HG03460 (cell line): Measurements from ENCODE around the gene MRPL1.
"Not testable (repeated sequence)": the region's sequence is repeated elsewhere in the genome, so short reads cannot be mapped to it uniquely, and the experiment has no call there.

ENCODE experiments used
- ATAC-seq: cut with Tn5 transposase; IDR thresholded peaks from one replicate; pipeline ENCODE4 v1.9.1; 2021; ENCODE audit not compliant: unreplicated experiment

The MRPL1 gene

DNA sequence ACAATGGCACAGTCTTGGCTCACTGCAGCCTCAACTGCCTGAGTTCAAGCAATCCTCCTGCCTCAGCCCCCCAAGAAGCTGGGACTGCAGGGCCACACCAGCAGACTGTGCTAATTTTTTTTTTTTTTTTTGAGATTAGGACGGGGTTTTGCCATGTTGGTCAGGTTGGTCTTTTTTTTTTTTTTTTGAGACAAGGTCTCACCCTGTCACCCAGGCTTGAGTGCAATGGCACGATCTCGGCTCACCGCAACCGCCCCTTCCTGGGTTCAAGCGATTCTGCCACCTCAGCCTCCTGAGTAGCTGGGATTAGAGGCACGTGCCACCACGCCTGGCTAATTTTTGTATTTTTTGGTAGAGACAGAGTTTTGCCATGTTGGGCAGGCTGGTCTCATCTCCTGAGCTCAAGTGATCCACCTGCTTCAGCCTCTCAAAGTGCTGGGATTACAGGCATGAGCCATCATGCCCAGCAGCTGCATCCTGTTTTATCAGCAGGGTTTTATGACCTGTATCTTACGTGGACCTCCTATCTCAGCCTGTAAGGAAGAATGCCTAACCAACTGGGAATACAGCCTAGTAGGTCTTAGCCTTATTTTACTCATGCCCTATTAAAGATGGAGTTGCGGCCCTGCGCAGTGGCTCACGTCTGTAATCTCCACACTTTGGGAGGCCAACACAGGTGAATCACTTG, 13.2 kb upstream of the MRPL1 start:
- no peak for ATAC-seq

DNA sequence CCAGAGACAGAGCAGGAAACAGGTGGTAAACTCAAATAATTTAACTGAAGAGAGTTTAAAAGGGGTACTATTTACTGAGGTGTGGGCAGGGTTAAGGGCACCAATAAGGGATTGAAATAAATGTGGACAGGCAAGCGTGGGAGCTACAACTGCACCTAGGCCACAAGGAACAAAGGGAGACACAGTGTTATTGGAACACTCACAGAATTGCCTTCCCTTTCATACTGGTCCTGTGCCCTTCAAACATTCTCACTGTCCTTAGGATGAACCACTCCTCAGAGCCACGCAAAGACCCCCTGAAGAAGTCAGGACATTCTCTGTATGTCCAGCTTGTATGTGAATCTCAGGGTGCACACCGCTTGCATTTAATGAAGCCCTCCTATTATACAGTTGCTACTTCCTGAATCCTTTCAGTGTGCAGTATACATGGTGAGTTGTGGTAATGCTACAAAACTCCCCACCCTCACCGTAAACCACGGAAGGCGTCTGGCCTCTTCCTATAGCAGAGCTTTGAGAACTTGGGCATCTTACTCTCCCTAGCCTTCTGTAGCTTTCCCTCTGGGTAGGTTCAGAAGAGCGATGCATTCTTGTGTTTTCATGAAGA, 9.6 kb upstream of the MRPL1 start:
- peak; percentile 88 for ATAC-seq

DNA sequence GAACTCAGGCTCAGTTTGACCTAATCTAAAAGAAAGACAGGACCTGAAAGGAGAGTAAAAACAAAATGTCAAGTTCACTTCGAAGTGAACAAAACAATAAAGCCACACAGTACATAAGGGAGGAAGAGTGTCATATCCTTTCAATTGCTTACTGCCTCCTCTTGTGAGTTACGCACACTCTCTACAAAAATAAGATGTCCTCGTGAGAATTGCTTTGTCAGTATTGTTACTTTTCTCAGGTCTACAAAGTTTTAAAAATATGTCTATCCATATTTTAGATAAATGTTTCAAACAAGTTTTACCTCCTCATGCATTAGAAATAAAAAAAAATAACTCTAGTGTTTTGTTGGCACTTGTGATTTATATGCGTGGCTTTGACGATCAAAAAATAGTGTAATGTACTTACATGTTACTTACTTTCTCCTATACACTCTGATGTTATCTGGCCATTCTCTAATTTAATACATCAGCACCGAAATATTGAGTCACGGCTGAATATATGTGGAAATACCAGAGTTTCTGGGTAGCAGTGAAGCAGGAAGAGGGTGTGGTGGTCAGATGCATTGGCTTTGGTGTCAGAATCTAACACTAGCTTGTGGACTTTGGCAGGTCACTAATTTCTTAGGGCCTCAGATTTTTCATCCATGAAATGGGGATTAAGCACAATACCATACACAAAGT, 8.1 kb upstream of the MRPL1 start:
- ATAC-seq: no peak

DNA sequence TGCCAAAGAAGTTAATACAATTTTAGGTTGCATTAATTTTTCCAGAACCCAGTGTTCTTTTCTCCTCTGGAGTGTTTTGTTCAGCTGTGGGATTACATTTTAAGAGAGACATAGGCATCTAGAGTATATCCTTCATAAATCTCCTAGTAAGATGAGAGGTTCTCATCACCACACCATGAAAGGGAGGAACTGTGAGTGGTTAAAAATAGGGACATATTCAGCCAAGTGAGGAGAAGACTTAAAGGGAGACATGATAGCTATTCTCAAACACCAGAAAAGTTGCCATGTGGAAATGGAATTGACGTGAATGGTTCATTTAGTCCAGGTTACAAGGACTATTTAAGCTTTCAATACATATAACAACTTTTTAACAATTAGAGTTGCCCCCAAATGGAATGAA, 6.5 kb upstream of the MRPL1 start:
- ATAC-seq: no peak

DNA sequence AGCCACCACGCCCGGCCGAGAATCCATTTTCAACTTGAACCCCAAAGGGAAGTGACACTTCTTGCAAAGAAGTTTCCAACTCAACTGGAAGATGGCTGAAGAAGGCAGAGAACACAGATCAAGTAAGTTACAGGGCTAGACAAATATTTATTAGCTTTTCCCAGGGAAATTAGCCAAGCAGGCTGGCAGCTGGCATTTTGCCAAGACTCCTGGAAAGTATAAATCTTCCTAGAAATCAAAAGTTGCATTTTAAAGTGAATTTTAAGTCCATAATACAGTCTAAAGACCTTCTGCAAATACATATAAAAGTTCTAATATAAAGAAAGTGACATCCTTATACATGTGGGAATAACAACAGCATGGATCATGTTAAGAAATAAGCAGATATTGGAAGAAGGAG, 3.4 kb upstream of the MRPL1 start:
- ATAC-seq: no peak

DNA sequence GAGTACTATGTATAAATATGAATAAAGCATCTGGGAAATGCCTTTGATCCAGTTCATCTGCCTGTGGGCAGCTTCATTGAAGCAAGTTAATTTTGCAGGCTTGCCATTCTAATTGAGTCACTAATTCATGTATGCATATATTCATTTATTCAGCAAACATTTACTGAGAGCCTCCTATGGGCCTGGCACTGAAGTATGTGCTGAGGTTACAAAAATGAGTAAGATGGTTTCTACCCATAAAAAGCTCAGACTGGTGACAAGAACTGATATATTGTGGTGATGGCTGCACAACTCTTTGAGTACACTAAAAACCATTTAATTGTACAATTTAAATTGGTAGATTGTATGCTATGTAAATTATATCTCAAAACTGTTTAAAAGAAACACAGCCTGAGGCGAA, 1.1 kb upstream of the MRPL1 start:
- ATAC-seq: no peak

DNA sequence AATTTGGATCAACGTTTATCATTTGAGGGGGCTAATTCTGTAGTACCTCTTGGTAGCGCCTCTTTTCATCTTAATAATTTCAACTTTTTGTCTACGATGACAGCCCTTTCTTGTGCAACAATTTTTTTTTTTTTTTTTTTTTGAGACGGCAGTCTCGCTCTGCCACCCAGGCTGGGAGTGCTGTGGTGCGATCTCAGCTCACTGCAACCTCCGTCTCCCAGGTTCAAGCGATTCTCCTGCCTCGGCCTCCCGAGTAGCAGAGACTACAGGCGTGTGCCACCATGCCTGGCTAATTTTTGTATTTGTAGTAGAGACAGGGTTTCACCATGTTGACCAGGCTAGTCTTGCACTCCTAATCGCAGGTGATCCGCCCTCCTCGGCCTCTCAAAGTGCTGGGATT, 711 bp downstream of the MRPL1 start:
- ATAC-seq: not testable (repeated sequence)

DNA sequence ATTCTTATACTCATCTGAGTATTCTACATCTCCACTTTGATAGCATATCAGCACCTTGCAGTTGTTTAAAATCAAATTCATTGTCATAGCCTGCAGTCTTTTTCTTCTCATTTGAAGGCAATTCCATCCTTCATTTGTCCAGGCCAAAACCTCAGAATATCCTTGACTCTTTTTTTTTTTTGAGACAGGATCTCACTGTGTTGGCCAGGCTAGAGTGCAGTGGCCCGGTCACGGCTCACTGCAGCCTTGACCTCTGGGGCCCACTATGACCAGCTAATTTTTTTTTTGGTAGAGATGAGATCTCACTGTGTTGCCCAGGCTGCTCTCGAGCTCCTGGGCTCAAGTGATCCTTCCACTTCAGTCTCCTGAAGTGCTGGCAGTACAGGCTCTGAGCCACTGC, 2.6 kb downstream of the MRPL1 start:
- ATAC-seq: no peak

DNA sequence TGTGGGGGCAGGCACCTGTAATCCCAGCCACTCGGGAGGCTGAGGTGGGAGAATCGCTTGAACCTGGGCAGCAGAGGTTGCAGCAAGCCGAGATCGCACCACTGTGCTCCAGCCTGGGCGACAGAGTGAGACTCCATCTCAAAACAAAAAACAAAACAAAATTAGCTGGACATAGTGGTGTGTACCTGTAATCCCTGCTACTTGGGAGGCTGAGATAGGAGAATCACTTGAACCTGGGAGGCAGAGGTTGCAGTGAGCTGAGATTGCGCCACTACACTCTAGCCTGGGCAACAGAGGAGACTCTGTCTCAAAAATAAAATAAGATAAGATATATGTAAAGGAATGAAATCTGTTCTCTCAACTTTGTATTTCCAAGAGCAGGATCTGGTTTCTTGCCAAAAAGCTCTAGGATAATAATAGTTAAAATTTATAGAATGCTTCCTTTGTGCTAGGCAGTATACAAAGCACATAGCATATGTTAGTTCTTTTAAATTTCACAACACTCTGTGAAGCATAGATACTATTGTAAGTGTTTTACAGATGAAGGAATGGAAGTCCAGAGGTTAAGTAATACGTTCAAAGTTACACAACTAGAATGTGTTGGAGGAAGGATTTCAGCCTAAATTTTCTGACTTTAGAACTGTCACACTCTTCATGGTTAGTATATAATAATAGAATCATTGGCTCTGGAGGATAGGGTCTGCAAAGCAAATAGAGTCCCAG, 10.3 kb downstream of the MRPL1 start:
- no peak for ATAC-seq

DNA sequence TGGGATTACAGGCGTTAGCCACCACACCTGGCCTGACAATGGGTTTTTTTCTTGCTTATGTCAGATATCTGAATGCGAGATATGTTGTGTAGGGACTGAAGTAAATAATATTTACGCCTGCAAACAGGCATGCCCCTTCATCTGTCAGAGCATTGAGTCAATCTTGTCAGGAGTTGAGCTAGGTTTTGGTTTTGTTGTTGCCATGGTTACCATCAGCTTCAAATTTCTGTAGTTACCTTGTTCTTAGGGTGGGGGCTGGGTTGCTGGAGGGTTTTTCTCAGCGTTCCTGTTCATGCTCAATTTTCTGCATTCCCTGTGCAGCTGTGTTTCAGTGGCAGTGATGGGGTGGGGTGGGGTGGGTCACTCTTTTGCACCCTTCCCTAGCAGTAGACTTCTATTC, 14.5 kb downstream of the MRPL1 start:
- ATAC-seq: no peak

DNA sequence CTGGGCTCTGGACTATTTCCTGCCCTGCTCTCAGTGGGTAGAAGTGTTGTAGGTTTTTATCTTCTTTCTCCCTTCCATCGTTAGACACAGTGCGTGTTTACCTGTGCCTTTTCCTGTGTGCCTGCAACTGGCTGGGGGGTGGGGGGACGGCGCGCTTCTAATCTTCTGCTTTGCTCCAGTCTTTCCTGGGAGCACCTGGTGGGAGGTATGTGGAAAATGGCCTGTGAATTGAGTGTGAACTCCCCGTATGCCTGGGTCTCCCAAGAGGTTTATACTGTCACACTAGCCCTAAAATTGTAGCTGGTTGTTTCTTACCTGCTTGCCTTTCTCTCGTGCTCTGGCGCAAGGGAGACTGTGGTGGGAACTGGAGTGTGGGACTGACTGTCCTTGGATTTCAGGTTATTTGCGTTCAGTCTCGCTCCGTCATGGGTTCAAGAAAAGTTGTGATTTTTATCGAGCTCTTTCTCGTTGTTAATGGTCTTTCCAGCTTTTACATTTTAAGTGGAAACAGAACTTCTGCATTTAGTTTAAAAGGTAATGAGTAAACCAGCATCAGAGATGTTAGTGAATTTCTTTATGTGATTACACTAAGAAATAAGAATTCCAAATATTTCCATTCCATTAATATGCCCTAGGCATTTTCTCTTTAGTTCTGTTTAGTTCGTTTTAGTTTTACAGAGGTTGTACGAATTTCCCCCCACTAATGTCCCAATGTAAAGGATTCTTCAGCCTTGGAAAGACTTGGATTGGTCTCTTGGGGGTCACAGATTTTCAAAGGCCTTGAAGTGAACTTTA, 15.3 kb downstream of the MRPL1 start:
- ATAC-seq: no peak

DNA sequence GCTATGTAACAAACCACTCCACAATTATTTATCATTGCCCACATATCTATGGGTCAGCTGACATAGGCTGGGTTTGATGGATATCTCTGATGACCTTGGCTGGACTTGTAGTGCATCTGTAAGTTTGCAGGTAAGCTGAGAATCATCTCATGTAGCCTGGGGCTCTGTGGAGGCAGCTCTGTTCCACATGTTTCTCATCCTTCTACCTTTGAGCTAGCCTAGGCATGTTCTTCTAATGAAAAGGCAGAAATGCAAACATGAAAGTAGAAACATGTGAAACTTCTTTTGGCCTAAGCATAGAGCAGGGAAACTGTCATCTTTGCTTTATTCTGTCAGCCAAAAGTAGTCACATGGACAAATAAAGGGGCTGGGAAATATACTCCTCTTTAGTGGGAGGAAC, 18.2 kb downstream of the MRPL1 start:
- no peak for ATAC-seq

DNA sequence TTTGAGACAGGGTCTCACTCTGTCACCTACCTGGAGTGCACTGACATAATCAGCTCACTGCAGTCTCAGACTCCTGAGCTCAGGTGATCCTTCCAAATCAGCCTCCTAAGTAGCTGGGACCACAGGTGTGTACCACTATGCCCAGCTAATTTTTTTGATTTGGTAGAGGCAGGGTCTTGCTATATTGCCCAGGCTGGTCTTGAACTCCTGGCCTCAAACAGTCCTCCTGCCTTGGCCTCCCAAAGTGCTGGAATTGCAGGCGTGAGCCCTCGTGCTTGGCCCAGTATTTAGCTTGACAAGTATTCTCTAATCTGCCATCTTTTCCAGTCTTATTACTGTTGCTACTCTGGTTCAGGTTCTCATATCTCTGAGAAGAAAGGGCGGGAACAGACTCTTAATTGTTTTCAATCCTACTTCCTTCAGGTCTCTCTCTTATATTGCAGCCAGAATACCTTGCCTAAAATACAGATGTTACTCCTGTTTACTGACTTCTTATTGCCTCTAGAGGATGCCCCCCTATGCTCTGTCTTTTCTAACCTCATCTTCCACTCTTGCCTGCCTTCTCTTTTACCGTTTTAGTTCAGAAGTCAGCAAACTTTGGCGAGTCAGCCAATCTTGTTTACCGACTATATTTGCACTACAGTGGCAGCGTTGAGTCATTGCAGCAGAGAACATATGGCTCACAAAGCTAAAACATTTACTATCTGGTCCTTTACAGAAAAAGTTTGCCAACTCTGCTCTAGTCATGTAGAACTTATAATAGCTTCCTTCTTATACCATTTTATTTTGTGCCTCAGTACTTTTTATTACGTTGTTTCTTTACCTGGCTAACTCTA, 19.0 kb downstream of the MRPL1 start:
- ATAC-seq: no peak

DNA sequence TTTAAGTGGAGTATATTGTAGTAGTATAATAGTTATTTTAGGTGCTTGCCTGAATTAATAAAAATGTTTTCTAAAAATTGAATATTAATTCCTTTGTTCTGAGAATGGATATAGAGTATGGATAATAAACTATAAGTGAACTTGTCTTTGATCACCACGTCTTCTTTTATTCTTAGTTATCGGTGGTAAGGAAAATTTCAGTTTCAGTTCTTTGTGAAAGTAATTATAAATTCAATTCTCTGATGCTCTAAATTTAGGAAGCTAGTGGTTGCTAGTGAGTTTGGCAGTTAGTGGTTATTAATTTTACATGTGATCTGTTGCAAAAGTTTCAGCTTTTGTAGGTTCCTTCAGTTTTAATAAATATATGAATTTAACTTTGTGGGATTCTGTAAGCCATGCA, 30.8 kb downstream of the MRPL1 start:
- no peak for ATAC-seq

DNA sequence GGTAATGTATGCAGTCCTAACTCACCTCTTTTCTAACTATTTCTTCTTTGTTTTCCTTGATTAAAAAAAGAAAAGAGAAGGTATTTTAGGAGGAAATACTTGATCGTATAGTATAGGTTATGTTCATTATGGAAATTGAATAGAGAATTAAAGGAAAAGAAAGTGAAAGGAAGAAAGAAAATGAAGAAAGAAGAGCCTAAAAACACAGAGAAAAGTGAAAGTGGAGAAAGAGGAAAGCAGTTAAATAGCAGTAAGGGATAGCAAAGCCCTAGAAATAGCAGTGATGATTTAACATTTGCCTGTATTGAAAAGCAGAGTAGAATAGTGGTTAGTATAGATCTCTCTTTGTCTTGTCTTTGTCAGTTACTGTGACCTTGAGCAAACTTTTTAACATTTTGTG, 37.0 kb downstream of the MRPL1 start:
- no peak for ATAC-seq

DNA sequence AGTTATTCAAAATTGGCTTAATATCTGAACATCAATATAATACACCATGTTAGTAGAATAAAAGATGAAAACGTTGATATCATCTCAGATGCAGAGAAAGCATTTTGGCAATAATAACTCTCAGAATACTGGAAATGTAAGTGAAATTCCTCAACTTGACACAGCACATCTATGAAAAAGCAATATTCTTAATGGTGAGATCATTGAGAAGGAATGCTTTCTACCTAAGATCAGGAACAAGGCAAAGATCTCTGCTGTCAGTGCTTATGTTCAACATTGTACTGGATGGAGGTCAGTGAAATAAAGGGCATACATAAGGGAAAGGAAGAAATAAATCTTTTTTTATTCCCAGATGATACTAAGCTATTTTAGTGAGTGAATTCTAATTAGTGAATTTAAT, 40.6 kb downstream of the MRPL1 start:
- no peak for ATAC-seq

DNA sequence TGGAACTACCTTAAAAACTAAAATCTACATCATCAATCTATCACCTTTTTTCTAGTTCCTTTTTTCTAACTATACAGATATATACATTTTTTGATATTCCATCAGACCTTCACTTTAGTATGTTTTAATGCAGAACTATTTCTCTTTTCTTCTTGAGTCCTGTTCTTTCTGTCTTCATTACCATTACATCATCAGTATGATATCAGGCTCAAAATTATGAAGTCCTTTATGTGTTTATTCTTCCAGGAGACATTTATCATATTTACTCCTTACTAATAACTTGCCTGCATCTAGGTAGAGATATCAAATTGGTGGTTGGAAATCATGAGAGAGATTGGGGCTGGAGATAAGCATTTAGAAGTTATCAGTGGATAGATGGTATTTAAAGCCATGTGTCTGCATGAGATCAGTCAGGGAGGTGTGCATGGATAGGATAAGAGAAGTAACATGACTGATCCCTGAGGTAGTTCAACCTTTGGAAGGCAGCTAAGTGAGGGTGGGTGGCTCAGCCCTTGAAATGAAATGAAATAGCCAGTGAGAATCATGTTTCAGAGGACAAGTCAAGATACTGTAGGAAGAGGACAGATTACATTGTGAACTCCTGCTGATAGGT, 43.1 kb downstream of the MRPL1 start:
- ATAC-seq: no peak

DNA sequence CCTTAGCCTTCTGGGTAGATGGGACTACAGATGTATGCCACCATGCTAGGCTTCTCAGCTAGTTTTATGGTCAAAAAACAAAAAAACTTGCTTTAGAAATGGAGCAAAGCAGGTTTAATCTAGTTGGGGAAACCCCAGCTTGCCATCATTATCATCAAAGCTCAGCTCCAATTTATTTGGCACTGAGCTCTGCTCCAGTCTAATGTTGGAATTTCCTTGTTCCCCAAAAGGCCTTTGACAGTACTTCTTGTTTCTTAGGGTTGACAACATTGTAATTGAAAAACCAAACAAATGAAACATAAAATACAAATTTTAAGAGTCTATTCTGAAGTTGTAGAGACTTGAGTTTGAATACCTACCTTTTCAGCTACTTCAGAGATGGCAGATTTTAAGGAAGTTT, 48.0 kb downstream of the MRPL1 start:
- ATAC-seq: no peak

DNA sequence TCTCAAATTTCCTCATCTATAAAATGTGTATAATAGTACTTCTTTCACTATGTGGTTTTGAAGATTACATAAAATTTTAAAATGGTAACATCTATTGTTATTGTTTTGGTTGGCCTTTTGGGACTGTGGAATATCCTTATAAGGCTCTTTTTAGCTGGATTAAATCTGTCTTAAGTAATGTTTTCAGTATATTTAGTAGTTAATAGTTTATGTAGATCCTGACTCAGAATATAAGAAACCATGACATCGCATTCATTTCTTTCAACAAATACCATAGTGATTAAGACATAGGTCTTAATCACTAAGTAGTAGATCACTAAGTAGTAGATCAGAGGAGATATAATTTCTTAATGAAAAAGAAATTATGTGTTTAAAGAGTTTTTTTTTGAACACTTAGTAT, 48.5 kb downstream of the MRPL1 start:
- no peak for ATAC-seq
